GM18517 (cell line): Measurements from ENCODE around the gene GSE1.

ENCODE experiments used
- ATAC-seq: cut with Tn5 transposase; IDR thresholded peaks from one replicate; pipeline ENCODE4 v1.9.1; 2021; ENCODE audit warnings: mild to moderate bottlenecking, moderate library complexity; ENCODE audit not compliant: unreplicated experiment

Gene GSE1

DNA sequence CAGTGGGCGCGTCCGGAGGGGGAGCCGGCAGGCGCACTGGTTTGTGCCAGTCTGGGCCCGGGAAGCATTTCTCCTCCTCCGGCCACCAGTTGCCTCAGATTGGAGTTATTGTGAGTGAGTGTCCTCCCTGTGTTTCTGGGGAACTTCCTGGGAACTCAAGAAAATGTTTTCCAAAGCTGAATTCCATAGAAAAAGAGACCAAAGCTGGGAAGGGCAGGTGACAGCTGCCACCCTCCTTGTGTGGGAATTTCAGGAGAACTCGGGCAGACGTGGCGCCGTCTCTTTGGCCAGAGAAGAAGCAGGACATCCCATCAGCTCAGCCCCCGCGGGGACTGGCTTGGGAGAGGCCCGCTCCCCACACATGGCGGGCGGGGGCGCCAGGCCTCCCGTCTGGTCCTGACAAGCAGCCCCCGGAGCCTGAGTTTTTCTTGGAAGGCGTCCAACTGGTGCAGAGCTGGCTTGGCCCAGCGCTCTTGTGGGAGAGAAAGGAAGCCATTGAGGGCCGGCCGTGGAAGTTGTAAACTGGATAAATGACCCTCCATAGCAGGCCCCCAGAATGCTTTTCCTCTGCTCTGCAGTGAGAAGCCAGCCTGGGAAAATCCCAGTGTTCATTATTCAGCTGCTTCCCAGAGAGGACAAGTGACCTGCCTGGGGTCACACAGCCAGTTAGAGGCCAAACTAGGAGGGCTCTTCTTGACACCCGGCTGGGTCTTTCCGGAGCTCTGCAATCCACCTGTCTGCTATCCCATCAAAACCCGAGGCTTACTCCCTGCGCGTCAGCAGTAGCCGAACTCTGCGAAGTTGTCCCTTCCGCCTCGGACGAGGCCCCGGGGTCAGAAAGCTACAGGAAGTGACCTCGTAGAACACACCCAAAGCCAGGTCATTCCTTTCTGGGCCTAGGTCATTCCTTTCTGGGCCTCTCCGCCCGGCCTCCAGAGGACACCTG, 39.2 kb upstream of the GSE1 start:
- no peak for ATAC-seq

DNA sequence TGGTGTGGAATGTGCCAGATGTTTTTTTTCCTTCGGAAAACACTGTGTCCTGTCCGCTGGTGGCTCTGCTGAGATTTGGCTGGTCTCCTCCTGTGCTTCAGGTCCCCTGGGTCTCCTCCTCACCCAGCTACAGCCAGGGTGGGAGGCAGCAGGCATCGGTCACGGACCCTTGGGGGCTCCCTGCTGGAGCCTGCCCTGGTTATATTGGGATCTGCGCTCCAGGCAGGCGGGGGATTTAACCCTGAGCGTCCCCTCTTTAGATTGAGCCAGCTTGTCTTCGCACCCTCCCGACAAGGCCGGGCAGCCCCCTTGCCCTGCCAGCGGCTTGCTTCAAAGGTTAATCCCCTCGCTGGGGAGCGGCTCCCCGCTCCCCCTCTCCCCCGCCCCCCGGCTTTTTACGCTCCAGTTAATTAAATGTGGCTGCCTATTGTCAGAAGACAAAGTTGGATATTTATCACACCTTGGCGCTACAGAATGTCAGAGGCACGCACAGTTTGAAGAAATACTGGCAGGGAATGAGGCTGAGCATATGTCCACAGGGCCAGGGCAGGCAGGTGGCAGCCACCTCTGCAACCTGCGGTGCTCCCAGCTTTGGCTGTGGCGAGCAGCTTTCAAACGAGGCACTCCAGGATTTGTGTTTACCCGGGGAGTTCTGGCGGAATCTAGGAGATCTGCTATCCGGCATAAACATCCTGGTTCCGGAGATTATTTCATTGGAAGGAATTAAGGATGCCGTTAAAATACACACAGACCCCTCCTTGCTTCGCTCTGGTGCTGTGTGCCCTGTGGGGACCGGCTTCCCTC, 38.2 kb upstream of the GSE1 start:
- ATAC-seq = no peak

DNA sequence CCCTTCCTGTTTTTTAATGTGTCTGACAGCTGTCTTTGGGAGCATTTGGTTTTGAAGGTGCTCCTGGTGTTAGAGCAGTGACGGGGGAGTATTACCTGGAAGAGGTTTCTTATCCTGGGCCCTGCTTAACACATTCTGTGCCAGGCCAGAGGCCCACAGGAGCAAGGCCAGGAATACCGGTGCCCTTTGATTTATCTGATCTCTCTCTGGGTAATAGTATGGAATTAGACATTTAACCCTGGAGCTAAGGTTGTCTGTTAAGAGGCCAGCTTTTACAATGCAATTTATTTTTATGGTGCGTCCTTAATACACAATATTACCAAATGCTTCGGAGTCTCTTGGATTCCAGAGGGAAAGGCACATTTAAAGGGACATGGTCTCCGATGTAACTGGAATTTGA, 37.2 kb upstream of the GSE1 start:
- no peak for ATAC-seq

DNA sequence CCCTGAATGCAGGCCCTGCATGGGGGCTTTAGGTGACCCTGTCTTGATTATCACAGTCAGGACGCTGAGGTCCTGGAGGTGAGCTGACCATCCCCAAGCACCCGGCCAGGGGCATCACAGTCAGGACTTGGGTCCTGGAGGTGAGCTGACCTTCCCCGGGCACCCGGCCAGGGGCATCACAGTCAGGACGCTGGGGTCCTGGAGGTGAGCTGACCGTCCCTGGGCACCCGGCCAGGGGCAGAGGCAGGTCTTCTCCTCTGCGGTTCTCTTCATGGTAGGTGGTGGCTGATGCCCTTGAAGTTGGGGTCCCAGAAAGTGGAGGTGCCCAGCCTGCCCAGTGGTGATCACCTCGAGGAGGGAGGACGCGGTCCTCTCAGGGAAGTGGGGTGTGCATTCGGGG, 36.2 kb upstream of the GSE1 start:
- no peak for ATAC-seq

DNA sequence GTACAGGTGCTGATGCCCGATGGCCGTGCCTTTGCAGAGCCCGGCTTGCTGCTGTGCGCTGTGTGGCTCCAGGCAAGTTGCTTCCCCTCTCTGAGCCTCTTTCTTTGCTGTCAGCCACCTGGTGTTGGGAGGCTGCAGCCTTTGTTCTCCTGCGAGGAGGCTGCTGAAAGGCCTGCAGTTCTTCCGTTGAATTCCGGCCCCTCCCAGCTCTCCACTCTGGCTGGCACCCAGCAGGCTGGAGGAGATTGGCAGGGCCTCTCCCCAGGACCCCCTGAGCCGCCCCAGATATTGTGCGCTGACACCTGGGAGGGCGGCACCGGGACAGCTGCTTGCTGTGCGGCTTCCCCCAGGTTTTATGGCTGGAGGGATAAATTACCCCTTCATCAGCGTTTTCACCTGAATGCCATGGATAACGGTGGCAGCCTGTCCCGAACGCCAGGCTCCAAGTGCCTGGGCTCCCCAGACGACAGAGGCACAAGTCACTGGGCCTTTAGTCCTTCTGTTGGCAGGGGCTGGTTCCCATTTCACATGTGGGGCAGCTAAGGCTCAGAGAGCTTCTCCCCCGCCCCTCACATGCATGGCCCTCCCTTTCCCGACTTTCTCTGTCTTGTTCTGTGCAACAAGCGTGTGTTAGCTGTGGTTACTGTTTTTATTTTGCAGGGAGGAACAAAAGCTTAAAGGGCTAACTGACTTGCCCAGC, 35.1 kb upstream of the GSE1 start:
- no peak for ATAC-seq

DNA sequence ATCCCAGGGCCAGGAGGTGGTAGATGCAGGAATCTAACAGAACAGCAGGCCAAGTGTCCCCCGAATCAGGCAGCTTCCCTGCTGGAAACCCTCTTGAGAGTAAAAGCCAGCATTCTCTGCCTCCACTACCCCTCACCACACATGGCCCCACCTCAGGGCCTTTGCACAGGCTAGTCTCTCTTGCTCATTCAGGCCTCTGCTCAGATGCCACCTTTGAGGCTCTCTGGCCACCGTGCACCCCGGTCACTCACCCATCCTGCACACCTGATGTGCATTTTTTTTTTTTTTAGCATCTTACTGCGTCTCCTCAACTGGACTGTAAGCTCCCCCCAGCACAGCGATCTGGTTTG, 34.5 kb upstream of the GSE1 start:
- no peak for ATAC-seq

DNA sequence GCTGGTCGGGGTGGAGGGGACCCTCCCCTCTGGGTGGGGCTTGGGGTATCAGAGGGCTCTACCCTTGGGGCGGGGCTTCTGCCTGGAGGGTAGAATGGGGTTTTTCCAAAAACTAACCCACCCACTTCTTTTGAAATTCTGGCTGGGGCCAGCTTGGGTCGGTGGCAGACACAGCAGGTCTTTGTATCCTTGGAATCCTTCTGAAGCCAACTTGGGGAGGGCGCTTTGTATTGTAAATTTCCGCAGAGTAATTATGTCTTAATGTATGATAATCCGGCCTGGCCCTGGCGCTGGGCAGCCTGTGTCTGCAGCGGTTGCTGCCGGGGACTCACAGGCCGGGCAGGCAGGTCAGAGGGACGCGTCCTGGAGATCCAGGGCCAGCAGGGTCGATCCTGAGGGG, 33.9 kb upstream of the GSE1 start:
- ATAC-seq = no peak

DNA sequence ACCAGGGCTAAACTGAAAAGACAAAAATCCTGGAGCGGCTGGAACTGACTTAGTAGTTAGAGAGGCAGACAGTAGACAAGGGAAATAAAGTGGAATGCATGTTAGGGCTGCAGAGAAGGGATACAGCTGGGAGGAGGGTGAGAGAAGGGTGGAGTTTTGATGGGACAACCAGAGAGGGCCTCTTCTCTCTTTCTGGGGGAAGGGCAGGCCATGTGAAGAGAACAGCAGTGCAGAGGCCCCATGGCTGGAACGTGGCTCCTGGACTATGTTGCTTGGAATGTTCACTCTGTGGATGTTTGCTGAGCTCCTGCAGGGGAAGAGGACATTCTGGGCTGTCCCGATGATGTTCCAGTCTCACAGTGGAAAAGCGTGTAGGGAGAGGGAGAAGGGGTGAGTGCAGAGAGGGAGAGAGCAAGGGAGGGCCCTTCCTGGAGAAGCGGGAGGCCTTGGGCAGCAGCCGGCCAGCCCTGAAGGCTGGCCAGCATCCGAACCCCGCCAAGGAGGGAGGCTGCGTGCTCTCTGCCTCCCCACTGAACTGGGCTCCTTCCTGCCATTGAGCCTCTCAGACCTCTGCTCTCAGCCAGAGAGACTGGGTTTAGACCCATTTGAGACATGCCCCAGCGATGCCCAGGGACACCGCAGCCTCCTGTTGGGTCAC, 33.1 kb upstream of the GSE1 start:
- ATAC-seq = no peak

DNA sequence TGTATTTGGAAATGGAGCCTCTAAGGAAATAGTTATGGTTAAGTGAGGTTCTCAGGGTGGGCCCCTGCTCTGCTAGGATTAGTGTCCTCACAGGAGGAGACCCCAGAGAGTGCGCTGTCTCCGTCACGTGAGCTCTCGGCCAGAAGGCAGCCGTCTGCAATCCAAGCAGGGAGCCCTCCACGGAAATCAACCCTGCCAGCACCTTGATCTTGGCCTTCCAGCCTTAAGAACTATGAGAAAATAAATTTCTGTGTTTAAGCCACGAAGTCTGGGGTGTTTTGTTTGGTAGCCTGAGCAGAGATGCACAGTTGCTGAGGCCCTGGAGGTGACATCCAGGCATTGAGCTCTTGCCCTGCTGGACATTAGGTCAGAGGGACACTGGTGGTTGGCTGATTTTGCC, 32.4 kb upstream of the GSE1 start:
- no peak for ATAC-seq

DNA sequence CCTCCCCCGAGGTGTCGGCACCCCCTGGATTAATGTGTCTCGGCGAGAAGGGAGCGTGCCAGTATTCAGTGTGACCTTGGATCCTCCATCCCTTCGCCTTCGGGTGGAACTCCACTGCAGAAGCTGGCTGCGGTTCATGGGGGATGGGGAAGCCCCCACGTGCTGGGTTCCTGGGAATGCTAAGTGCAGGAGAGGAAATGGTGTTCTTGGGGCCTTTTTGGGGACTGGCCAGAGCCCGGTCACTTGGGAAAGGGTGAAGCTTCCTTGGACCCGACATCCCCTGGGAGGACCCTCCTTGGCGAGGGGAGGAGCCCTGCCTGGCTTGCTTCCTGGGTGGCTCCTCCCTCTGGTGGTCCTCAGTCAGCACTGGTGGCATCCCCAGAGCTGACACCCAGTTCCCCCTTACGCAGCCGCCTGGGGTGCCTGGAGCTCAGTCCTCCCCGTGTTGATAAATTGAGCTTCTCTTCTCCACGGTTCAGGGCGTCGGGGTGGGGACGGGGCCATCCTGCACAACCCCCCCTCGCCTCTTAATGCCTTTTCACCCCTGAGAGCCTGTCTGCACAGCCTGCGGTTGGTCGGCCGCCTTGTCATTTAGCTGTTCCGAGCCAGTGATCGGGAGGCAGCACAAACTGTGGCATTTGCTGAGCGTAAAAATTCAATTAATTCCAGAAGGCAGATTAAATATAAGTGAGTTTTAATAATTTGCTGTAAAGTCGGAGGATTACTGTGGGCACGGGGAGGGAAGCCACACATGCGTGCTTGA, 30.7 kb upstream of the GSE1 start:
- ATAC-seq = no peak

DNA sequence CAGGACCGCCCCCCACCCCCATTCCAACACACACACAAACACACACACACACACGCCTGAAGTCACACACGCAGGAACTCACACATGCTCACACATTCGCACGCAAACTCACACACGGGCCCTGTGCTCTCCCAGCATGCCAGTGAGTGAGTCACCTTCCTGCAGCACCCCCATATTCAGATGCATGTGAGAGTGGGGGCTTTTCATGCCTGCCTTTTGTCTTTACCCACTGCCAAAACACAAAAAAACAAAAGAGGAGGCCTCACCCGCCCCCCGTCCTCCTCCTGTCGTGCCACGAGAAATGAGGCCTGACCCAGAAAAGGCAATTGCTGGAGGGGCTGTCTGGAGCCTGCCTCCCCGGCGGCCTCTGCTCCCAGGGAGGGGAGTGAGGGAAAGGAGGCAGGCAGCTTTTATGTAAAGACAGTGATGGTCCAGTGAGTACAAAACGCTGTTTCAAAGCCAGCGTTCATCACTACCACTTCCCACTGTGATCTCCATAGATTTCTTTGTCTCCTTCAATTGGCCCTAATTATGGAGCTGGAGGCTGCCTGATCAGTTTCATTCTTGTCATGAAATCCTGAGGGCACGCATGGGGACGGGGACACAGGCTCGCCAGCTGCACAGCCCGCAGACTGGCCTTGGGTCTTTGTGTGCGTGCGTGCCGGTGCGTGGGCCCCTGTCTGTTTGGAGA, 29.5 kb upstream of the GSE1 start:
- ATAC-seq = no peak

DNA sequence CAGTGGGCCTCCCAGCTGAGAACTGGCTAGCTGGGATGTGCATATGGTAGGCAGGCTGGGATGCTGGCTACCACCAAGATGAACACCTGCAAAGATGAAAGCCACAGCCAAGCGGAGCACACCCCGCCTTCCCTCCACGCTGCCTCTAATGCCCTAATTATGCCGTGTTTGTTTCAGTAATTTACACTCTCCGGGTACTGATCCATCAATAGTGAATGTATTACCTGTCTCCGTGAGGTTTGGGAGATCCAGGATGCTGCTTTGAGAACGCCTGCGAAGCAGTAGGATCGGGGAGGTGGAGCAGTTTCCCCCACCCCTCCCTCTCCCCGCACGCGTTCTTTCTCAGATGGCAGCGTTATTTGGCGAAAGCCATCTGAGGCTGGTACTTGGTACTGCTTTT, 28.9 kb upstream of the GSE1 start:
- no peak for ATAC-seq

DNA sequence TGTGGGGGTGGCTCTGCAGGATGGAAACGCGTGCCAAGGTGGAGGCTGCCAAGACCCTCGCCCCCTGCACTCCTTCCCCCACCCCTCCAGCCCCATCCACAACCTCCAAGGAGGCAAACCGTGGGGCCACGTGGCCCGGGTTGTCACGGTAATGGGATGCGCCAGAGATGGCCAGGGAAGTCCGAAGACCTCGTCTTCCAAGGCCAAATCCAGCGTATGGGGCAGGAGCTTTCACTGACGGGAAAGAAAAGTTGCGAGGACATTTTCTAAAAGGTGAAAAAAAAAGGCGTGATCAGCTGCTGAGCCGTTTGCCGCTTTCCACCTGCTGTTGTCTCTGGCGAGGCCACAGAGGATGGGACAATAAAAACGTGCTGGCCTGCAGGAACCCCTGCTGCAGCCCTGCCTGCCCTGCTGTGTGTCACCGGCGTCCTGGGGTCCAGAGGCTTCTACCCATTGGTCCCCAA, 28.3 kb upstream of the GSE1 start:
- ATAC-seq = no peak

DNA sequence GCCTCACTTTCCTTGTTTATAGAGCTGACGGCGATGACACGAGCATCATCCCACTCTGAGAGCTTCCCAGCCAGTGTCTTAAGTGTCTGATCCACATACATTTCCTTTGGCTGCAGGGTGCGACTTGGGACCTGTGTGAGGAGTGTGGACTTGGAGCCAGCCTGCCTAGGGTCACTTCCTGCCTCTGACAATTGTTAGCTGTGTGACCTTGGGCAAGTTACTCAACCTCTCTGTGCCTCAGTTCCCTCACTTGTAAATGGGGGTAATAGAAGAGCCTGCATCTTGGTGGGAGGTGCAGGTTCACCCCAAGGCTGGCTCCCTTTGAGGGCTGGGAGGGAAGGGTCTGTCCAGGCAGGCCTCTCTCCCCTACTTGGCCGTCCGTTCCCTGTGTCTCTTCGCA, 27.4 kb upstream of the GSE1 start:
- ATAC-seq = no peak

DNA sequence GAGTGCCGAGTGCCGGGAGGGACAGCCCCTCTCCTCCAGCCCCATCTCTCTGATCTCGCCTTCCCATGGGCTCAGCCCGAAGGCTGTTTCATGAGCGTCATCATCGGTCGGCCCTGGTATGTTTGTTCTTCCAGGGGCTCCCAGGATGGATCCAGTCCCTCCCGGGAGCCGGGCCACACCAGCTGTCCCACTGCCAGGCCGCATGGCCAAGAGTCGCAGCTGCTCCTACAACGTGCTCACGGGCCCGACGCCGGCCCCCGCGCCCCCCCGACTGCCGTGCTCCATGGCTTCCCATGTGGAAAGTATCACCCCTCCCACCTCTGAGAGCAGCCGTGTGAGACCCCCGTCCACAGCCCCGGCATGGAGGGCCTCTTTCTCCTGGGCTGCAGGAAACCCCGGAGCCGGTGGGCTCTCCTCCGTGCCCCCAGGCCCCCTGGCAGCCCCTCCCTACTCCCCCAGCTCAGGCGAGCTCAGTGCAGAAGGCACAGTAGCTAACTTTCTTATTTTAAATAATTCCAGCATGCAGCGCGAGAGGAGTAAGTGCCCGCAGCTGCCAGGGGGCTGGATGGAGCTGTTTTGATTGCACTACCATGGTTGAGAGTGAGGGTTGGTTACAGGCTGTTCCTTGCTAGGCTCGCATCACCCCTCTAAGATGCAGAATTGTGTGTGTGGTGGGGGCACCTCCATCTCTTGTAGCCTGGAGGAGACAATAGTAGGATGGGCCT, 26.6 kb upstream of the GSE1 start:
- no peak for ATAC-seq

DNA sequence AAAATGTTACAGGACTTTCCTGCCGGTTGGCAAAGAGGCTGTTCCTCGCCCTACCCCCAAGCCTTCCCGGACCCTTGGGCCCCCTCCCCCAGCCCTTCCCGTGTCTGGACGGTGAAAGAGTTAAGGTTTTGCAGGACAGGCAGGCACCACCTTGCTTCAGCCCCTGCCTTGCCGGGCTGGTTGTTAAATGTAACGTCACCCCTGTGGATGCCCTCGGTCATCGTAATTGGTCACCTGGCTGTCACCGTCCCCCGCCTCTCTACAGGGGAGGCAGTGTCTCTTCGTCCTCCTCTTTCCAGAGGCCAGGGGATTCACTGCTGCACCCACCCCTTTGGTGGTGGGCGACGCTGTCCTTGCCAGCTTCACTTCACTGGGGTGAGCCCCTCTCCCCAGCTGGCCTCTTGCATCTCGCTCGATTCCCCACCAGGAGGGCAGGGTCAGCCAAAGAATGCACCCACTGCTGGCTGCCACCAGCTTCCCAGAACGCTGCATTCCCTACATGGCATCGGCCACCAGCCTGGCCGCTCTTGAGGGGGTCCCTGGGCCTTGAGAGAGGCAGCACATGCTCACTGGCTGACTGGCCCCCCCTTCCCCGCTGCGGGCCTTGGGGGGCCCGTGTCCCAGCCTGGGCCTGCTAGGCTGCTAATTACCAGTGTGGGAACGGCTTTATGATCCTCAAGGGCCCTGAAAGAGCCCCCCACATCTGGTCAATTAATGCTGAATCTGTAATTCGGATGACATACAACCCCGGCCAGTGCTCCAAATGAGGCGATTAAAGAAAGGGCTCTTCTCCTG, 25.2 kb upstream of the GSE1 start:
- no peak for ATAC-seq

DNA sequence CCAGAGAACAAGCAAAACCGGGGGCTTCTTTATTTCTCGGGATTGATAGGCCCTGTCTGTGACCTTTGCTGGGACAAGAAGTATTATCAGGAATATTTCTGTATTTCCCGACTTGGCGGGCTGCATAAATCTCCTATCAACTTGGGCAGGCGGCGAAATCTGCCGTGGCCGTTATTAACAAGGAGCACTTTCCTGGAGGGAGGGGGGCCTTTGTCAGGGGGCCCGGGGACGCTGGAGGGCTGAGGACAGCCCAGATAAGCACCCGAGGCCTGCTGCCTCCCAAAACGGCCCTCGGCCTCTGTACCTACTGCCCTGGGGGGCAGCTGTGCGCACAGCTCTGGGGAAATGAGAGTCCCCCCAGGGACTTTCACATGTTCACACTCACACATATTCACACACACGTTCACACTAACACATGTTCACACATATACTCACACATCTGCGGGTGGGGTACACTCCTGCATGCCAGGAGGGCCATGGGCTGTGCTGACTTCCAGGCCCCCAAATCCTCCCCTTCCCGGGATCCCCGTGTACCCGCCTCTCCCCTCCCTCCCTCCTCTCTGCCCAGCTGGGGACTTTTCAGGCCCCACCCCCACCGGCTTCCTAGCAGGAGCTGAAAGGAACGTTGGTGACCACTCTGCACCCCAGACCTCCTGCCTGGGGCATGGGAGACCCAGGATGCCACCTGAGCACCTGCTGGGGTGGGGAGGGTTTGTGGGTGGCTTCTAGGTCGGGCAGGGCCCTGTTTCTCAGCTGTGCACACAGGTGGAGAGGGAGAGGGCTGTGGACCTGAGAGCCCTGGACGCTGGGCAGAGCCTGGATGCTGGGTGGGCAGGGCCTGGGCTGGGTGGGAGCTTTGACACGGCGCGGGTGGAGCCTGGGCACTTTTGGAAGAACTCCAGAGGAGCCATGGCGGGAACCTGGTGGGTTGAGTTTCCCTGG, 24.3 kb upstream of the GSE1 start:
- ATAC-seq = no peak
